ENCODE results near the gene CAMTA1.

Gene CAMTA1

DNA sequence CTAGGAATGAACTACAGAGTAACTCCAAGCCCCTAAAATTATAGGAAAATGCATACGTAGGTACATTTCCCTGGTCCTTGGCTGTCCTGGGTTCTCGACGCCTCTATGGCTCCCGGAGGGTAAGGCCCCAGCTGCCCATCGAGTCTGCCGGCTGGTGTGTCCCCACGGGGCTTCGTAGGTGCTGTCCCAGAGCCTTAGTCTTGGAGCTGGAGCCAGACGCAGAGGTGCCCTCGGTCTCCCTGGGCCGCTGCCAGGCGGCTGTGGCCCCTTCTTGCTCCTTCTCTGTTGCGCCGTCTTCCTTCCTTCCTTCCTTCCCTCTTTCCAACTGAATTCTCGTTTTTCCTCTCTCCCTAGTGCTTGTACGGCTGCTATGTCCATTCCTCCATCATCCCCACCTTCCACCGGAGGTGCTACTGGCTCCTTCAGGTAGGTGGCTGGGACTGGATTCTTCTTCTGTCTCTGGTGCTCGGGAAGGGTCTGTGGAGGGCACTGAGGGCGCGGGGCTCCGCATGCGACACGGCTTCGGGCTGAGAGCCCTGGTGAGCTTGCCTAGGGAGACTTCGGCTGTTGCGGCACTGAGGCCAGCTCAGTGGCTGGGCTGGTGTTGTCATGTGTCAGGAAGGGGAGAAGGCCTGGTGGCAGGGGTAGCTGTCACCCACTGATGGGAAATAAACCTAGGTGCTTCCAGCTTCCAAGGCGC lies 682.4 kb downstream of the CAMTA1 start:
- TF ChIP-seq, protein P1, sequence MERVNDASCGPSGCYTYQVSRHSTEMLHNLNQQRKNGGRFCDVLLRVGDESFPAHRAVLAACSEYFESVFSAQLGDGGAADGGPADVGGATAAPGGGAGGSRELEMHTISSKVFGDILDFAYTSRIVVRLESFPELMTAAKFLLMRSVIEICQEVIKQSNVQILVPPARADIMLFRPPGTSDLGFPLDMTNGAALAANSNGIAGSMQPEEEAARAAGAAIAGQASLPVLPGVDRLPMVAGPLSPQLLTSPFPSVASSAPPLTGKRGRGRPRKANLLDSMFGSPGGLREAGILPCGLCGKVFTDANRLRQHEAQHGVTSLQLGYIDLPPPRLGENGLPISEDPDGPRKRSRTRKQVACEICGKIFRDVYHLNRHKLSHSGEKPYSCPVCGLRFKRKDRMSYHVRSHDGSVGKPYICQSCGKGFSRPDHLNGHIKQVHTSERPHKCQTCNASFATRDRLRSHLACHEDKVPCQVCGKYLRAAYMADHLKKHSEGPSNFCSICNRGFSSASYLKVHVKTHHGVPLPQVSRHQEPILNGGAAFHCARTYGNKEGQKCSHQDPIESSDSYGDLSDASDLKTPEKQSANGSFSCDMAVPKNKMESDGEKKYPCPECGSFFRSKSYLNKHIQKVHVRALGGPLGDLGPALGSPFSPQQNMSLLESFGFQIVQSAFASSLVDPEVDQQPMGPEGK (CRISPR knock-in tag; IDR thresholded peaks at IDR 0.05; ENCODE audit: borderline replicate concordance), result no peak
- TF ChIP-seq PPARA (CRISPR knock-in tag; IDR thresholded peaks at IDR 0.05; ENCODE audit: borderline replicate concordance) (no peak), RARB (CRISPR knock-in tag; IDR thresholded peaks at IDR 0.05) (no peak)
- ATAC-seq, result no peak

DNA sequence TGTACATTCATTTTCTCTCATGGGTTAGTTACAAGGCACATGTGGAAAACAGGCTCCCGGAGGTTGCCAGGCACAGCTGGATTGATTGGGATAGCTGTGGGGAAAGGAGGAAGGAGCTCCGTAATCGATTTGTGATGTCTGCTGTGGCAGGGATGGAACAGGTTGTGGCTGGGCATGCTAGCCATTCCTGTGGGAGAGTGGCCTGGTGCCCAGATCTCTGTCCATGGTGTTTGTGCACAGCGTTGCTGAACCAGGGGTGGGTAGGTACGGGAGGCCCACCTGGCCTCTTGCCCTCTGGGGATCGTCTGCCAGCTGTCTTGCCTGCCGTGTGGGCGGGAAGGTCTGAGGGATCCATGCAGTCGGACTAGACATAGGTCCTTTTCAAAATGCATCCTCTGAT lies 683.0 kb downstream of the CAMTA1 start:
- no peak for ATAC-seq
- TF ChIP-seq TSHZ2 (CRISPR knock-in tag; IDR thresholded peaks at IDR 0.05) (no peak), TCF4 (CRISPR knock-in tag; IDR thresholded peaks at IDR 0.05; ENCODE audit: borderline replicate concordance) (no peak), OSR1 (CRISPR knock-in tag; IDR thresholded peaks at IDR 0.05) (no peak), ZFP30 (CRISPR knock-in tag; IDR thresholded peaks at IDR 0.05) (no peak), RARB (CRISPR knock-in tag; IDR thresholded peaks at IDR 0.05) (no peak), CSDC2 (CRISPR knock-in tag; IDR thresholded peaks at IDR 0.05) (no peak), ZC3H10 (CRISPR knock-in tag; IDR thresholded peaks at IDR 0.05) (no peak)

DNA sequence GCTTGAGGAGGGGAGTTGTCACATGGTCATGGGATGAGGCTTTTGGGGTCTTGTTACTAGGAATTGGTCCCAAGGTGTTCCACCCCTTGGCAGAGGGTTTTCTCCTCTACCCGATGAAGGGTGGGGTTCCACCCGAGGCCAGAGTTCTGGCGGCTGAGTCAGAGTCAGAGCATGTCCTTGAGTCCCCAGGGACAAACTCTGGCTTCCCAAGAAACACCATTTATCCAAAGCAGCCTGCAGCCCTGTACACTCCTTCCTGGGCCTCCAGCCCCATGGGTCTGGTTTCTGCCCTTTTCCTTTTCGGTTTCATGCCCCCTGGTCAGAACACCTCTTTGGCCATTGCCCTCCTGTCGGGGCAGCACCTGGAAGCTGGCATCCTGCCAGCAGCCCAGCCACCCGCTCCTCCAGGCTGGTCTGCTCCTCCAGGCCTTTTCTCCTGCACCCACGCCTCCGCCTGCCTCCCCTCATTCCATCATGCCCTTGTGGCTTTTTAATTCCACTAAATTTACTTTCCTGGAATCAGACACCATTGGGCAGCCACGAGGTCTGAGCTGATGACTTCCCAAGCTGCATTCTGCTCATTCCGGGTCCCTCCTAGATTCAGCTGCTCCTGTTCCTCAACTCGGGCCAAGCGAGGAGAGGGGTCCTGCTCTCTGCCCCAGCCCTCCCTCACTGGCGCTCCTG lies 684.1 kb downstream of the CAMTA1 start:
- no peak for ATAC-seq
- TF ChIP-seq OSR1 (CRISPR knock-in tag; IDR thresholded peaks at IDR 0.05) (no peak), TSHZ2 (CRISPR knock-in tag; IDR thresholded peaks at IDR 0.05) (no peak), ZNF70 (CRISPR knock-in tag; IDR thresholded peaks at IDR 0.05) (no peak), TOX (CRISPR knock-in tag; IDR thresholded peaks at IDR 0.05; ENCODE audit: borderline replicate concordance) (no peak), CSRNP3 (CRISPR knock-in tag; IDR thresholded peaks at IDR 0.05) (no peak), SNAI2 (CRISPR knock-in tag; IDR thresholded peaks at IDR 0.05) (no peak), GLIS3 (CRISPR knock-in tag; IDR thresholded peaks at IDR 0.05) (no peak), ZNF565 (CRISPR knock-in tag; conservative IDR thresholded peaks at IDR 0.05; ENCODE audit: low read depth) (no peak), ZNF8 (CRISPR knock-in tag; IDR thresholded peaks at IDR 0.05) (no peak), RARB (CRISPR knock-in tag; IDR thresholded peaks at IDR 0.05) (no peak), CSDC2 (CRISPR knock-in tag; IDR thresholded peaks at IDR 0.05) (no peak), BACH2 (CRISPR knock-in tag; IDR thresholded peaks at IDR 0.05; ENCODE audit: borderline replicate concordance) (no peak), ARNTL (CRISPR knock-in tag; IDR thresholded peaks at IDR 0.05; ENCODE audit: borderline replicate concordance, low read depth) (no peak), ZFP30 (CRISPR knock-in tag; IDR thresholded peaks at IDR 0.05) (no peak), TCF4 (CRISPR knock-in tag; IDR thresholded peaks at IDR 0.05; ENCODE audit: borderline replicate concordance) (no peak)
- TF ChIP-seq, protein P2, sequence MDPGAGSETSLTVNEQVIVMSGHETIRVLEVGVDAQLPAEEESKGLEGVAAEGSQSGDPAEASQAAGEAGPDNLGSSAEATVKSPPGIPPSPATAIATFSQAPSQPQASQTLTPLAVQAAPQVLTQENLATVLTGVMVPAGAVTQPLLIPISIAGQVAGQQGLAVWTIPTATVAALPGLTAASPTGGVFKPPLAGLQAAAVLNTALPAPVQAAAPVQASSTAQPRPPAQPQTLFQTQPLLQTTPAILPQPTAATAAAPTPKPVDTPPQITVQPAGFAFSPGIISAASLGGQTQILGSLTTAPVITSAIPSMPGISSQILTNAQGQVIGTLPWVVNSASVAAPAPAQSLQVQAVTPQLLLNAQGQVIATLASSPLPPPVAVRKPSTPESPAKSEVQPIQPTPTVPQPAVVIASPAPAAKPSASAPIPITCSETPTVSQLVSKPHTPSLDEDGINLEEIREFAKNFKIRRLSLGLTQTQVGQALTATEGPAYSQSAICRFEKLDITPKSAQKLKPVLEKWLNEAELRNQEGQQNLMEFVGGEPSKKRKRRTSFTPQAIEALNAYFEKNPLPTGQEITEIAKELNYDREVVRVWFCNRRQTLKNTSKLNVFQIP (CRISPR knock-in tag; IDR thresholded peaks at IDR 0.05; ENCODE audit: borderline replicate concordance, low read depth), result no peak
- TF ChIP-seq, protein P3, sequence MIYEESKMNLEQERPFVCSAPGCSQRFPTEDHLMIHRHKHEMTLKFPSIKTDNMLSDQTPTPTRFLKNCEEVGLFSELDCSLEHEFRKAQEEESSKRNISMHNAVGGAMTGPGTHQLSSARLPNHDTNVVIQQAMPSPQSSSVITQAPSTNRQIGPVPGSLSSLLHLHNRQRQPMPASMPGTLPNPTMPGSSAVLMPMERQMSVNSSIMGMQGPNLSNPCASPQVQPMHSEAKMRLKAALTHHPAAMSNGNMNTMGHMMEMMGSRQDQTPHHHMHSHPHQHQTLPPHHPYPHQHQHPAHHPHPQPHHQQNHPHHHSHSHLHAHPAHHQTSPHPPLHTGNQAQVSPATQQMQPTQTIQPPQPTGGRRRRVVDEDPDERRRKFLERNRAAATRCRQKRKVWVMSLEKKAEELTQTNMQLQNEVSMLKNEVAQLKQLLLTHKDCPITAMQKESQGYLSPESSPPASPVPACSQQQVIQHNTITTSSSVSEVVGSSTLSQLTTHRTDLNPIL (CRISPR knock-in tag; IDR thresholded peaks at IDR 0.05; ENCODE audit: low read depth), result no peak
